Measurements from ENCODE around the gene HARBI1. TPM values are rescaled to one million over a fixed set of nuclear protein-coding genes. Genes with fewer than 3 reads are reported as not detected.

Gene HARBI1
- total and polyA plus RNA-seq, 2 donors (not counting 3 experiments of a cell fraction or from before 2014, with no cell fraction given) = 2.7 to 4.7 TPM

DNA sequence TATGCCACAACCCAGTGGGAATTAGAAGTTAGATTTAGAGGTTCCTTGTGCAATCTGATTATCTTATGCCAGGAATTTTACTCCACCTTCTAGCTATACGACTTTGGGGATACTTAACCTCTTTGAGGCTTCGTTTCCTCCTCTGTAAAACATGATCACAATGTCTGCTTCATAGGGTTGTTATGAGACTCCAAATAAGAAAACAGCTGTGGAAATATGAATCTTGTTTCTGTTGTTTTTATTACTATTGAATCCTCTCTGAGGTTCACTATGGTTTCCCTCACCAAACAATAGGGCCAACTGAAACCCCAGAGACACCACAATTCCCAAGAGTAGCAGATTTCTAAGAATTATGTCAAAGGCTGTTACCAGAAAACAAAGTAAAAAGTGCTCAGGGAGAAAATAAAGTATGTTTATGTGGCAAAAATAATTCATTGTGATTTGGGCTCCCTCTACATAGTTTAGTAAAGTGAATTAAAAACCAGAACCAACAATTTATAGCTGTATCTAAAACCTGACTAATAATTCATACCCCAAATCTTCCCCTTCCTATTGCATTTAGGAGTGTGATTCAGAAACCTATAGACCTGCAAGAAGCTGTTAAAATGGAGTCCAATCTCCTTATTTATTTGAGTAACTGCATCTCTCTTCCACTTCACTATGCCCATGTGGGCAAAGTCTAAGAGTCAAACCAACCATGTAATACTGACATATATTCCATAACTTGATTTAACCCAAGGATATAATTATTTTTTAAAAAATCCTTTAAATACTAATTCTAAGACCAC, 61.6 kb downstream of the HARBI1 start:
- Histone ChIP-seq H3K9me1 (replicated peaks; ENCODE audit: control insufficient read depth, extremely low read depth, insufficient read depth, low read length) (no peaks in the 10 kb centered on the region), H3K36me3 (ENCODE audit: control insufficient read depth in 2 of 2, extremely low read depth in 1 of 2, insufficient read depth in 2 of 2, low read length in 2 of 2) (no peaks in the 10 kb centered on the region), H4K20me1 (replicated peaks; ENCODE audit: control insufficient read depth, extremely low read depth, insufficient read depth, low read length) (no peaks in the 10 kb centered on the region), H3K9ac (replicated peaks; ENCODE audit: extremely low read depth, insufficient read depth, low read length) (no peak overlapping the region), H3K4me3 (replicated peaks in 1 of 3; ENCODE audit: insufficient read depth in 1 of 3, low read depth in 1 of 3, low read length in 3 of 3) (no peak overlapping the region), H2AFZ (ENCODE audit: low read depth, low read length) (no peak overlapping the region), H3K27me3 (ENCODE audit: control insufficient read depth in 2 of 2, insufficient read depth in 2 of 2, low read length in 2 of 2) (no peaks in the 10 kb centered on the region), H3K4me1 (ENCODE audit: control insufficient read depth, extremely low read depth, insufficient read depth, low read length) (peaks cover 40% of the 10 kb centered on the region), H3K27ac (ENCODE audit: insufficient read depth, low read depth, low read length) (no peak overlapping the region), H3K4me2 (ENCODE audit: insufficient read depth, low read length) (peak overlapping the region; percentile 16), H3K79me2 (ENCODE audit: control insufficient read depth, insufficient read depth, low read length) (peaks cover 53% of the 10 kb centered on the region), H3K9me3 (replicated peaks; ENCODE audit: control insufficient read depth, insufficient read depth, low read length) (no peaks in the 10 kb centered on the region)
- dilution Hi-C loops (cut with MboI; ENCODE audit: extremely low pct_ligation_motif_present, low sequenced_read_pairs) (no loop called here), intact Hi-C loops (cut with micrococcal nuclease) (loop anchor here (2.0 kb wide), 1 partner anchor 61 kb away; the partner anchor contains the start of genes ATG13 and HARBI1)
- DNase-seq (ENCODE audit: low read depth, low spot score) (peak; percentile 48), FAIRE-seq (no peak)
- POLR2A ChIA-PET = no interaction called here
- no TSS peak for BruUV-seq (replicated peaks)
- CTCF ChIA-PET = interaction anchor here (1.4 to 2.3 kb wide), 3 partner anchors 9 to 167 kb away, joined by 4 to 11 read pairs (median 8); partner anchors contain the start of gene ATG13
- no peak for TF ChIP-seq POLR2AphosphoS5 (IDR thresholded peaks at IDR 0.05; ENCODE audit: insufficient read depth, low read depth, low read length)

GRCh38 chr11:46554213-46555147, 62.5 kb downstream of the HARBI1 start:
- no peaks in the 10 kb centered on the region for H3K9me1 ChIP-seq (replicated peaks; ENCODE audit: control insufficient read depth, extremely low read depth, insufficient read depth, low read length)
- no peaks in the 10 kb centered on the region for H3K27me3 ChIP-seq (ENCODE audit: control insufficient read depth in 2 of 2, insufficient read depth in 2 of 2, low read length in 2 of 2)
- H3K9ac ChIP-seq (replicated peaks; ENCODE audit: extremely low read depth, insufficient read depth, low read length) = peak overlapping the region; percentile 36
- H3K79me2 ChIP-seq (ENCODE audit: control insufficient read depth, insufficient read depth, low read length) = peaks cover 55% of the 10 kb centered on the region
- peak overlapping the region in 1 of 3 experiments; percentile 10 for H3K4me3 ChIP-seq (replicated peaks in 1 of 3; ENCODE audit: insufficient read depth in 1 of 3, low read depth in 1 of 3, low read length in 3 of 3)
- TF ChIP-seq POLR2AphosphoS5 (IDR thresholded peaks at IDR 0.05; ENCODE audit: insufficient read depth, low read depth, low read length) = no peak
- TF ChIP-seq FOS (IDR thresholded peaks at IDR 0.05; ENCODE audit: borderline replicate concordance, insufficient read depth, low read length) = peak; percentile 78
- TF ChIP-seq GATA2 (IDR thresholded peaks at IDR 0.05; ENCODE audit: insufficient read depth, insufficient read length, low read depth, low read length) = no peak
- peak; percentile 78 for TF ChIP-seq JUN (IDR thresholded peaks at IDR 0.05; ENCODE audit: borderline replicate concordance, insufficient read depth, insufficient read length, low read depth)
- DNase-seq (ENCODE audit: low read depth, low spot score) = peak; percentile 84
- peak overlapping the region; percentile 74 for H3K27ac ChIP-seq (ENCODE audit: insufficient read depth, low read depth, low read length)
- POLR2A ChIA-PET = no interaction called here
- peak overlapping the region; percentile 67 for H3K4me2 ChIP-seq (ENCODE audit: insufficient read depth, low read length)
- H3K36me3 ChIP-seq (ENCODE audit: control insufficient read depth in 2 of 2, extremely low read depth in 1 of 2, insufficient read depth in 2 of 2, low read length in 2 of 2) = no peaks in the 10 kb centered on the region
- peaks cover 2% of the 10 kb centered on the region for H4K20me1 ChIP-seq (replicated peaks; ENCODE audit: control insufficient read depth, extremely low read depth, insufficient read depth, low read length)
- intact Hi-C loops (cut with micrococcal nuclease) = loop anchor here (2.0 kb wide), 1 partner anchor 62 kb away; the partner anchor contains the start of genes ATG13 and HARBI1
- no peak overlapping the region for H2AFZ ChIP-seq (ENCODE audit: low read depth, low read length)
- peaks cover 32% of the 10 kb centered on the region for H3K4me1 ChIP-seq (ENCODE audit: control insufficient read depth, extremely low read depth, insufficient read depth, low read length)
- BruUV-seq (replicated peaks) = TSS peak; percentile 99
- no peak for FAIRE-seq
- H3K9me3 ChIP-seq (replicated peaks; ENCODE audit: control insufficient read depth, insufficient read depth, low read length) = no peaks in the 10 kb centered on the region
- CTCF ChIA-PET = interaction anchor here (1.0 to 2.3 kb wide), 9 partner anchors 10 to 166 kb away, joined by 3 to 11 read pairs (median 6); partner anchors contain the start of gene ATG13
- dilution Hi-C loops (cut with MboI; ENCODE audit: extremely low pct_ligation_motif_present, low sequenced_read_pairs) = no loop called here
